Body of pancreas (tissue), 4 donors: ENCODE measurements around the gene POLR2J.

Experiments
- POLR2A ChIP-seq, 3 donors: fragments of 450-650 bp; IDR thresholded peaks; one replicate each; pipeline ENCODE4 v1.6.1; 2016; ENCODE audit warnings: antibody characterized with exemption in 3 of 3, mild to moderate bottlenecking in 2 of 3
- TF ChIP-seq, protein P1 (sequence below), 7 experiments: fragments of 450-650 bp in 4 of 7; fragments of 200-600 bp in 3 of 7; sonication (generic) in 3 of 7; IDR thresholded peaks; one replicate each; pipeline ENCODE4 v1.5.1; 2016 to 2019; ENCODE audit warnings: antibody characterized with exemption in 7 of 7

DNA sequence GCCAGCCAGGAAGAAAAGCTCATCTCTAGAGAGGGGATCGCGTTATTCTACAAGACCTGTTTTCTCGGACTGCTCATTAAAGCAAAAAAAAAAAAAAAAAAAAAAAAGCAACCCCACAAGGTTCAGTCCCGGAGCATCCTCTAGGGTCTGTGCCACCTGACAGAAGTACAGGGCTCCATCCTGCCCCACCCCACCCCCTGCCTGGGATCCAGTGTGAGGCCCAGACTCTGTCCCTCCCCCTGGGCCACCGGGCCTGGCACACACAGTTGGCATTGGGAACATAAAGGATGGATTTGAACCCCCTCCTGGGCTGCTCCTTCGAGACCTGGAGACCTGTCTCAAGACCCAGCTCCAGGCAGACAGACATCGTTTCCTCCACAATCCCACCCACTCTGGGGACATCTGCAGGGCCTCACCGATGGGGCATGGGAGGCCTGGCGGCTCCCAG is 44.7 kb downstream of the POLR2J start:
- TF ChIP-seq, protein P1, sequence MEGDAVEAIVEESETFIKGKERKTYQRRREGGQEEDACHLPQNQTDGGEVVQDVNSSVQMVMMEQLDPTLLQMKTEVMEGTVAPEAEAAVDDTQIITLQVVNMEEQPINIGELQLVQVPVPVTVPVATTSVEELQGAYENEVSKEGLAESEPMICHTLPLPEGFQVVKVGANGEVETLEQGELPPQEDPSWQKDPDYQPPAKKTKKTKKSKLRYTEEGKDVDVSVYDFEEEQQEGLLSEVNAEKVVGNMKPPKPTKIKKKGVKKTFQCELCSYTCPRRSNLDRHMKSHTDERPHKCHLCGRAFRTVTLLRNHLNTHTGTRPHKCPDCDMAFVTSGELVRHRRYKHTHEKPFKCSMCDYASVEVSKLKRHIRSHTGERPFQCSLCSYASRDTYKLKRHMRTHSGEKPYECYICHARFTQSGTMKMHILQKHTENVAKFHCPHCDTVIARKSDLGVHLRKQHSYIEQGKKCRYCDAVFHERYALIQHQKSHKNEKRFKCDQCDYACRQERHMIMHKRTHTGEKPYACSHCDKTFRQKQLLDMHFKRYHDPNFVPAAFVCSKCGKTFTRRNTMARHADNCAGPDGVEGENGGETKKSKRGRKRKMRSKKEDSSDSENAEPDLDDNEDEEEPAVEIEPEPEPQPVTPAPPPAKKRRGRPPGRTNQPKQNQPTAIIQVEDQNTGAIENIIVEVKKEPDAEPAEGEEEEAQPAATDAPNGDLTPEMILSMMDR (IDR thresholded peaks at IDR 0.05), result no peak
- no peak for TF ChIP-seq POLR2A (IDR thresholded peaks at IDR 0.05)
